Activated T-cell treated with anti-CD3 and anti-CD28 coated beads for 1 hour (primary cell): ENCODE data around the gene GARIN3.

ENCODE experiments used
- DNase-seq: peaks from one replicate; pipeline ENCODE4 v3.0.0-alpha.2; 2020; ENCODE audit warnings: low read depth

GARIN3 gene

DNA sequence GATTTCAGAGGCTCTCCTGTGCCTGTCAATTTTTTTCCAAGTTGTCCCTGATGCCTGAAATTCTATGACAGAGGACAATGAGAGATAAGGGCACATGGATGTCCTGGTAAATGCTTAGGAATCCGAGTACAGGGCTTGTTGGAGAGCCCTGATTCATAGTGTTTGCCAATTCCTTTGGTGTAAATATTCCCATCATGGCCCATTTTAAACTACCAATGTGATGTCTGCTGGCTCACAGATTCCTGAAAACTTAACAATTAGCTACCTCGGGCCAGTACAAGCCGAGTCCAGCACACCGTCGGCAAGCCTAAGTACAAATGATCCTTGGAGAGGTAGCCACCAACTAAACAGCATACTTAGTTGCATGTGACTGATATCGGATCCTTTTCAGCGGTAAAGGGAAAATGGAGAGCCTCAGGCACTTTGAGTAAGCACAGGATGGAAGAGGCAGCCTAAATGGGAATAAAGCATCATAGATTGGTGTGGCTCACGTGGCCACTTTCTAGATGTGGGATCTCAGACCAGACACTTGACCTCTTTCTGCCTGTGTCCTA is 18.1 kb upstream of the GARIN3 start:
- DNase-seq, result no peak

GRCh38 chr5:157182143-157182757 is 16.2 kb upstream of the GARIN3 start:
- DNase-seq, result no peak

DNA sequence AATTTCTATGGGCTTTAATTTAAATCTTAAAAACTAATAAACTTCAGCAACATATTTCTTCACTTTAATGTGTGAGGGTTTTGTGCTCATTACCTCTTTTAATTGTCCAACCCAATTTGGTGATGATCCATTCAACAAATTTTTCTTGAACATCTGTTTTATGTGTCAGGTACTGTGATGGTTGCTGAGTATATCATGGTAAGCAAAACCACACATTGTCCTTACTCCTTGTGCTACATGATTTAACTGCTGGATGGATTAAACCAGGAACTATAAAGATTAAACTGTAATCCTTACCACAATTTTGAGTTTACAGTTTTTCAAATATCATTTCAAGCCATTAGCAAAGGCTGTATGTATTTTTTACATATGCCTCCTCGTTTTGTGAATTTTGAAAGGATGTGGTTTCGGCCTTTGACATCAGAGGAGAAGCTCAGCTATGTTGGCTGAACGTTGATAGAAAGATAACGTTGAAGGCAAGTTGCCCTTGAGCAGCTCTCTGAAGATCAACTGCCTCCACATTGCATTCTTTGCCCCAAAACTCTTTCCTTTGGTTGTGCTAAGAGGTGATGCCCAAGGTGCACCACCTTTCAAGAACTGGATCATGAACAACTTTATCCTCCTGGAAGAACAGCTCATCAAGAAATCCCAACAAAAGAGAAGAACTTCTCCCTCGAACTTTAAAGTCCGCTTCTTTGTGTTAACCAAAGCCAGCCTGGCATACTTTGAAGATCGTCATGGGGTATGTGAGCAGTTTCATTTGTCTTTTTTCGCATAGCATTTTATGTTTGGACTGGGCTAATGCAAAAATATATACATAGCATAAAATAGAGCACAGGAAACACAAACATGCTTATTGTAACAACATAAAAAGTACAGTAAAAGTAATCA is 14.6 kb upstream of the GARIN3 start, which contains the start of gene ITK:
TSS of gene ITK (plus strand) at position 467 of the 891 bp plus-strand sequence. CDS start at position 605, 138 bp downstream.
- DNase-seq, result no peak

GRCh38 chr5:157178966-157179365 is 12.9 kb upstream of the GARIN3 start:
- no peak for DNase-seq

DNA sequence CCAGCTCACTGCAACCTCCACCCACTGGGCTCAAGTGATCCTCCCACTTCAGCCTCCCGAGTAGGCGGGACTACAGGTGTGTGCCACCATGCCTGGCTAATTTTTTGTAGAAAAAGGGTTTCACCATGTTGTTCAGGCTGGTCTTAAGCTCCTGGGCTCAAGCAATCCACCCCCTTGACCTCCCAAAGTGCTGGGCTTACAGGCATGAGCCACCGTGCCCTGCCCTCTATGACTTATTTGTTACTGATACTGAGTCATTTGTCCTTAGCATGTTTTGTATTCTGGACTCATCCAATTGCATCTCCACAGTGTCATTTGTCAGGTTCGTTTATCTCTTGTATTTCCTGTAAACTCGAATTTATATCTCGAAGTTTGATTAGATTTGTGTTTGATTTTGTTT is 11.9 kb upstream of the GARIN3 start:
- DNase-seq, result no peak

DNA sequence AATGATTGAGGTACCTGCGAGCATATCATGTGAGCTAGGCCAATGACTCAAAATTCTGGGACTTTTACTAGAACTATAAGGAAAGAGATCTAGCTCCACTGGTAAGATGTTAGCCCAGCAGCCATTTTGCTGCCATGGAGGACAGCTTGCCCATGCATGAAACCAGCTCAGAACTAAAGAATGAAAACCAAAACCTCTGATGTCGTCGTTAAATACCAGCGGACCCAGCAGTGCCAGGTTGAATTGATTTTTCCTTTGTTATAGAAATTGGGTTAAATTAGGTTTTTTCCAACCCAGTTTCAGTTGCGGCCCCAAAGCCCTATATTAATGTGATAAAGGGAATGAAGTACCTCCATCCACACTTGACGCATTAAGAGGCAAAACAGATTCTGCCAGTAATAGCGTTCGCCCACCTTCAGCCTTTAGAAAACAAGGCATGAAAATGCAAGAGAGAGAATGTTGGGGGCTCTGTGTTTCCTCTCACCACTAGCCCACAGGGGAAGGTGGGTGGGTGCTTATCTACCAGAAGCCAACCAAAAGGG is 9.1 kb upstream of the GARIN3 start:
- no peak for DNase-seq

DNA sequence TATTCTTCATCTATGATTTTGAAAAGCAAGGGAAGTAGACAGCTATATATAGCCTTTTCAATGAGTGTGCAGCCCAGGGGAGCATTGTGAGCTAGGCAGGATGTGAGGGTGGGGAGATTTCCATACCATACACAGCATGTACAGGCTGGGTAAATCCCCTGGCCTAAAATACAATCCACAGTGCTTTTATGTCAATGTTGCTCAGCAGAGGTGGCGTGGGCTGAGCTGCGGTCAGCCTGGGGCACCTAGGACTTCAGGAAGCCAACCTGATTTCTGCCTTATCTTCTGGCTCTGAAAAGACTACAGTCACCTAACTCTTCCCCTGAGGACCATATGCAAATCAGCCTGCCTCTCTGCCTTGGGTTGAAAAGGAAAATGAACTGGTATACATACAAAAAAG is 6.3 kb upstream of the GARIN3 start:
- DNase-seq, result peak; percentile 45

GRCh38 chr5:157168286-157168685 is 2.2 kb upstream of the GARIN3 start:
- no peak for DNase-seq

- no peak for DNase-seq
Observed at GRCh38 chr5:157167214-157167621, 1.2 kb upstream of the GARIN3 start.

DNA sequence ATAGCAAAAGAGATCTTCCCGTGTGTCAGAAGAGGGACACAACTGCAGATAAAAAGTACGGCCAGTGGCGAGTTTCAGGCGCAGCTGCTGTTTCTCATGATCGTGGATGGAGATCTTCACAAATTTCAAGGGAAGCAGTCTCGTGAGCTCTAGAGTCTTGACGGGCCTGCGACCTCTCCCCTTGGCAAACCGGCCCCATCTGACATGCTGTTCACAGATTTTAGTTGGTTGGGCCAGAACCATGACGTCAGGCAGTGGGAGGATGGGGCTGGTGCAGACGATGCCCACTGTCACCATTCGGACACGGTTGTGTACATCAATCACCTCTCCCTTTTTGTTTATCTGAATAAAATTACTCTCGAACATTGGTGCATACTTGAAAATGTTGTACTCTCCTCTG is 396 bp downstream of the GARIN3 start:
- DNase-seq, result no peak

DNA sequence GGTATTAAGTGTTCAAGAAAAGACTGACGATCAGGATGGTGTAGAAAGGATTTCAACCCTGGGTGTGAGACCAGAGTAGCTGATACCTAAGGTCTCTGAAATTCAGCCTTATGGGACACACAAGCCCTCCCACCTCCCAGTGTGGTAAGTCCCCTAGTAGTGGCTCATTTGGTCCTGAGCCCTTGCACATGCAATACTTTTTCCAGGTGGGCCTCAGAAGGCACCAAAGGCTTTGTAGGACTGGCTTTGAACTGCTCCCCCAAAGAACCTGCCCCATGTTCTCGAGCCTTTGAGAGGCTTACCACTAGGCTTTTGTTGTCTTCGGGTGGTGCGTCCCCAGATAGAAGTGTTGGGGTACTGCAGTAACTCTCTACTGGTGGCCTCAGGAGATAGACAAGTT is 803 bp downstream of the GARIN3 start:
- DNase-seq, result no peak

- DNase-seq, result no peak
Observed at GRCh38 chr5:157164521-157164920, 1.5 kb downstream of the GARIN3 start.

GRCh38 chr5:157162919-157163510 is 3.0 kb downstream of the GARIN3 start:
- no peak for DNase-seq

- DNase-seq, result no peak
Observed at GRCh38 chr5:157161996-157162395, 4.1 kb downstream of the GARIN3 start.

DNA sequence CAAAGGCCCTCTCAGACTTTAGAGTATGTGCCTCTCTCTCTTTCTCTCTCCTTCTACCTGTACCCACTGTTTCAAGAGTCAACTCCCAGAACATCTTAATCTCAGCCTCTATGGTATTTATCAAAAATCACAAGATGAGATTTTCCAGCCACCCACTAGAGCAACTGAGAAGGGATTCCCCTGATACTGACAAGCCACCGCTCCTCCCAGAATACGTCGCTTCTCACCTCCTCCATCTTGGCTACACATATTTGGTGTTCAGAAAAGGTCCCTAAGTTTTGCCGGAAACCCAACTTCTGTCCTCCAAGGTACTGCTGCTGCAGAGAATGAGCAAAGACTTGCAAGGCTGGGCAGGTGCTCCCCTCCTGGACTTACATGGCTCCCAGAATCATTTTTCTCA is 6.1 kb downstream of the GARIN3 start:
- DNase-seq, result peak; percentile 14

- no peak for DNase-seq
Observed at GRCh38 chr5:157159209-157159751, 6.8 kb downstream of the GARIN3 start.

DNA sequence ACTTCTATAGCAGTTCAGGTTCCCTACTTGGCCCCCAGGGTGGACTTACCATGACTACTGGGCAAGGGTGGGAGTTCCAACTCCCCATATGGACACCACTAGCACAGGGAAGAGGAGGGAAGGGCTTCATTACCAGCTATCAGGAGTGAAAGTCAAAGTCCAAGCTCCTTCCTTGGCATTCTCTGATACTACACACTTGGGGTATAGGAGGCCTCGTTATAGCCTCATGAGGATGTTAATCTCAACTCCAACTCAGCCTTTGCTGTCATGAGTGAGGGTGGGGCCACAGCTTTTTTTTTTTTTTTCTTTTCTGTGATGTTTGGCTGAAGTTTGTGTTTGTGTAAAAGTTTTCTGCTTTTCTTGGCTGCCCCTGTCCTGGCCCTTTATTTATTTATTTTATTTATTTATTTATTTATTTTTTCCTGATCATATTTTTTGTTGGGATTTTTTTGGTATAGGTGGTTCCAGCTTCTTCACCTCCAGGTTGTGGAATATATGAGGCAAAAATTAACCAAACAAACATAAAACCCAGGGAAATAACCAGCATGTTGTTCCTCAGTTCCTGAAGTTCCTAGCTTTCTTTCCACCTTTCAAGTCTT is 8.7 kb downstream of the GARIN3 start:
- no peak for DNase-seq

- DNase-seq, result no peak
Observed at GRCh38 chr5:157155297-157155696, 10.8 kb downstream of the GARIN3 start.

GRCh38 chr5:157150995-157151394 is 15.1 kb downstream of the GARIN3 start:
- DNase-seq, result no peak

- peak; percentile 75 for DNase-seq
Observed at GRCh38 chr5:157148734-157149615, 17.1 kb downstream of the GARIN3 start.
